NT2/D1 (cell line): ENCODE measurements around the gene KIR3DL1.

ENCODE experiments used
- SUZ12 ChIP-seq: IDR thresholded peaks from 2 replicates; pipeline ENCODE4 v1.6.1; 2011; ENCODE audit not compliant: insufficient read length, insufficient read depth; ENCODE audit errors: extremely low read depth
- YY1 ChIP-seq: IDR thresholded peaks from 2 replicates; pipeline ENCODE4 v1.6.1; 2011; ENCODE audit not compliant: insufficient read length, insufficient read depth

DNA sequence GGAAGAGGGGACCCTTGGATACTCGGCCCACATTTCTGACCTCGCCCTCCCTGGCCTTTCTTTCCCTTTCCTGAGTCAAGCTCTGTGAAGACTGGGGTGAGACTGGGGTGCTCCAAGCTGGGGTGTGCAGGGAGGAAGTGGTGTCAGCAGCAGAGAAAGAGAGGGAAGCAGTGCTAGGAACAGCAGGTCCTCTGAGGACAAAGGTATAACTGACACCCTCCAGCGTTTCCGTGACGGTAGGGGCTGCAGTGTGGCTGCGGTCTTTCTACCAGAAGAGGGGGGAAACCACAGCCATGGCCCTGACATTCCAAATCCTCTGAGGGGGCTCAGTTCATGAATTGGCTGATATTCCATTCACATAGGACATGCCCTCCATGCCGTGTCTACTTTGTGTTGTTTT lies 35.1 kb downstream of the KIR3DL1 start:
- TF ChIP-seq SUZ12 (no peak), YY1 (no peak)
